Measurements from ENCODE around the gene GCNT1.
"Not testable (repeated sequence)": the region's sequence is repeated elsewhere in the genome, so short reads cannot be mapped to it uniquely, and the experiment has no call there.

GCNT1 gene

GRCh38 chr9:76493496-76493895 is 34.5 kb downstream of the GCNT1 start:
- DNase-seq = not testable (repeated sequence)

DNA sequence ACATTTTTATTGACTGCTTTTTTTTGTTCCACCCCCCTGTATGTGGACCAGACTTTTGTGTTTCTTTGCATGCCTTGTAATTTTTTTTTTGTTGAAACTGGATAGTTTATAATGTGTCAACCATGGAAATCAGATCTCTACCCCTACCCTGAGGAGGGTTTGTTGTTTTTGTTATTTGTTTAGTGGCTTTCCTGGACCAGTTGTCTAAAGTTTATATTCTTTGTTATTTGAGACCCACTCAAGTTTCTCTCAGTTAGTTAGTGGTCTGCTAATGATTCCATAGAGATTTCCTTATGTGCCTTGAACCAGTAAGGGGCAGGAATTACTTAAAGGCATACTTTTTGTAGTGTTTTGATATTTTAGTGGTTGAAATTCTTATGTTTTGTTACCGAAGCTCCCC is 41.1 kb downstream of the GCNT1 start:
- no peak for DNase-seq

- no peak for DNase-seq
Observed at GRCh38 chr9:76502746-76503145, 43.8 kb downstream of the GCNT1 start.

DNA sequence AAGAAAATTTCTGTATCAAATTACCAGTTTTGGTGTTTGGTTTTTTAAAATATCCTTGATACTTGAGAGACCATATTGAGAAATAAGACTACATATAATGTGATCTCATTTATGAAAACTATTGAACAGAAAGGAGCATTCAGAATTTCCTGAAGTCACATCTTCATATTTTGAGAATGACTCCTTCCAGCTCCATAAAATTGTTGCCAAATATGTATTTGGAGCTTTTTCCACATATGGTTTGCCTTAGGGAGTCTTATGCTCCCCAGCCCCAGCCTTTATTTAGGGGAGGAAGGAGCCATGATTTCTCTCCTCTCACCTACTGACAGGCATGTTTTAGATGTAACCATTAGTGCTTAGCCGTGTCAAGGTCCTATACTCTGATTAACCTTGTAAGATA is 51.1 kb downstream of the GCNT1 start:
- no peak for DNase-seq

- DNase-seq = no peak
Observed at GRCh38 chr9:76510446-76510845, 51.5 kb downstream of the GCNT1 start.

DNA sequence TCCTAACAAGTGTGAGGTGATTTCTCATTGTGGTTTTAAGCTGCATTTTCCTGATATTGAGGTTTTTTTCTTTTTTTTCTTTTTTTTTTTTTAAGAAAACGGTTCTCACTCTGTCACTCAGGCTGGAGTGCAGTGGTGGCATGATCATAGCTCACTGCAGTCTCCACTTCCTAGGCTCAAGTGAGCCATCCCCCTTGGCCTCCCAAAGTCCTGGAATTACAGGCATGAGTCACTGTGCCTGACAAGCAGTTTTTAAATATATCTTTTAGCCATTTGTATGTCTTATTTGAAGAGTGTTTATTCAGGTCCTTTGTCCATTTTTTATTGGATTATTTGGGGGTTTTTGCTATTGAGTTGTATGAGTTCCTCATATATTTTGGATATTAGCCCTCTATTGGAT is 53.8 kb downstream of the GCNT1 start:
- no peak for DNase-seq

GRCh38 chr9:76516350-76516749 is 57.4 kb downstream of the GCNT1 start:
- DNase-seq = no peak

DNA sequence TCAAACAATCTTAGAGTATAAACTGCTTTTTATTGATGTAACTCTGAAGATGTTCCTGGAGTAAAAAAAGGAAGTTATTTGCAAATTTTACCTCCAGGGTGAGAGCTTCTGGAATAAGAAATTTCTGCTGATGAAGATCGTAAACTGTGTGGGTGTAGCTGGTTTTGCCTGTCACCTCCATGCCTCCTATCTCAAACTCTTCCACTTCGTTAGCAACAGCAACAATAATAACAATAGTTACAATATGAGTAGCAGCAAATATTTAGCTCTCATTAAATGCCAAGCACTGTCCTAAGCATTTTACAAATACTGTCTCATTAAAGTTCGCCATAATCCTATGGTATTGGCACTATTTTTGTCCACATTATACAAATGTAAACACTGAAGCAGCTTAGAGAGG is 57.9 kb downstream of the GCNT1 start:
- no peak for DNase-seq

GRCh38 chr9:76519075-76519835 is 60.3 kb downstream of the GCNT1 start:
- DNase-seq = no peak

GRCh38 chr9:76521244-76521681 is 62.3 kb downstream of the GCNT1 start:
- DNase-seq = no peak

- DNase-seq = no peak
Observed at GRCh38 chr9:76521906-76522305, 62.9 kb downstream of the GCNT1 start.

DNA sequence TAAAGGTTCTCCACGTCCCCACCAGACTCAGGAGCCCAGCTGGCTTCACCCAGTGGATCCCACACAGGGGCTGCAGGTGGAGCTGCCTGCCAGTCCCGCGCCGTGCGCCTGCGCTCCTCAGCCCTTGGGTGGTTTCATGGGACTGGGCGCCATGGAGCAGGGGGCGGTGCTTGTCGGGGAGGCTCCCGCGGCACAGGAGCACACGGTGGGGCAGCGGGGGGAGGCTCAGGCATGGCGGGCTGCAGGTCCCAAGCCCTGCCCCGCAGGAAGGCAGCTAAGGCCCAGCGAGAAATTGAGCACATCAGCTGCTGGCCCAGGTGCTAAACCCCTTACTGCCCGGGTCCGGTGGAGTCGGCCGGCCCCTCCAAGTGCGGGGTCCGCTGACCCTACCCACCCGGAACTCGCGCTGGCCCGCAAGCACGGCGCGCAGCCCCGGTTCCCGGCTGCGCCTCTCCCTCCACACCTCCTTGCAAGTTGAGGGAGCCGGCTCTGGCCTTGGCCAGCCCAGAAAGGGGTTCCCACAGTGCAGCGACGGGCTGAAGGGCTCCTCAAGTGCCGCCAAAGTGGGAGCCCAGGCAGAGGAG is 64.7 kb downstream of the GCNT1 start:
- not testable (repeated sequence) for DNase-seq

DNA sequence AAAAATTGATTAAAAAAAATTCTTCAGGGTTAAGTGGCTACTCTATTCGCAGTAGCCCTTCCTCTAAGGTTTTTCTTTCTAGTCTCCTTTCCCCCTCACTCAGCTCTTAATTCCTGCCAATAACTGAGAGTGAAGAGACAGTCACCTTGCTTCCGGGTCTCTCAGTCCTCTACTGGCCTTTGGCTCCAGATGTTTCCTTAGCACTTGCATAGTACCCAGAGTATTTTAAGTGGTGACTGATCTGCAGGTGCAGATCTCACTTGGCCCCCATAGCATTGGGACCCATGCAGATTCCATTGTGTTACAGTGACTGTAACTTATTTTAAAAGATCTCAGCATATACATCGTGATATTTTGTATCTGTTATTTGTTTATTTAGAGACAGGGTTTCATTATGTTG is 66.2 kb downstream of the GCNT1 start:
- no peak for DNase-seq

DNA sequence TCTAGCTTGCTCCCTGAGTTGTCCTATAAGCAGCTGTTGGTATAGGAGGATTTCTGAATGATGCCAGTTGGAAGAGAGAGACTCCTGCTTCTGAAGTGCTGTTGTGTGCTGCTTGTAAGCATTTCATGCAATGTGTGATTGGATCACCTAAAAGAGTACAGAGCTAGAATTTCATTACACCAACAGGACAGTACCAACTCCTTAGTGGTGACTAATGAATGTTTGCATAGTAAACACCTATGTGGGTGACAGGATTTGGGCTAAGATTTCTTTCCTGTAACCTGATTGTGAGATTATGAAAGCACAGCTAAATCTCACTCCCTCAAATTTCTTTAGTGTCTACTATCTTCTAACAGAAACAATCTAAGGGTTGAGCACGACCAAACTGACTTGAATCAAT is 67.0 kb downstream of the GCNT1 start:
- no peak for DNase-seq

GRCh38 chr9:76528056-76528455 is 69.1 kb downstream of the GCNT1 start:
- no peak for DNase-seq

GRCh38 chr9:76528642-76529190 is 69.7 kb downstream of the GCNT1 start:
- DNase-seq = no peak

GRCh38 chr9:76529653-76530052 is 70.7 kb downstream of the GCNT1 start:
- no peak for DNase-seq

DNA sequence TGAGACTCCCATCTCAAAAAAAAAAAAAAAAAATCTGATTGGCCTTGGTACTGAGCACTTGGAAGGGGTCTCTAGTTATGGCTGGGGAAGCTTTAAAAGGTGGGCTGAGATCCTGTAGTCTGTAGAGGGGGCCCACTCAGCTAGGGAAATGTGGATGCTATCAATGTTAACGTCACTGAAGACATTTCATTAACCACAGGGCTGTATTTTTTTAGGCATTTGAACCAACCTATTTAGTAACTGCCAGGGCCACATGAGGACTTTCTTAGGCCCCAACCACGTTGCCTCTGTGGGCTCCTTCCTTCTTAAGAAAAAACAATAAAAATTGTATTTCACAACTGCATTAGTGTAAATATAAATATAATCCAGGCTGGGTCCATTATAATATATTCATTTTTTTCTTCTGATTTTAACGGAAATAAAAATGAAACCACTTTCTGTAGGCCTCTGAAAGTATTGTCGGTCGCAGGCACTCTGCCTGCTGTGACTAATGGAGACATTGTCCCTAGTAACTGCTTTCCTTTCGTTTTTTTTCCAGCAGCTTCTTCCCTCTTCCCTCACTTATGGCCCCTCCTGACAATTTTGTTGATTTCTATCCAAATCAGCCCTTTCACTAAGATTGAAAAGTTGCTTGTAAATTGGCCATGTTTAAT is 71.6 kb downstream of the GCNT1 start:
- no peak for DNase-seq

DNA sequence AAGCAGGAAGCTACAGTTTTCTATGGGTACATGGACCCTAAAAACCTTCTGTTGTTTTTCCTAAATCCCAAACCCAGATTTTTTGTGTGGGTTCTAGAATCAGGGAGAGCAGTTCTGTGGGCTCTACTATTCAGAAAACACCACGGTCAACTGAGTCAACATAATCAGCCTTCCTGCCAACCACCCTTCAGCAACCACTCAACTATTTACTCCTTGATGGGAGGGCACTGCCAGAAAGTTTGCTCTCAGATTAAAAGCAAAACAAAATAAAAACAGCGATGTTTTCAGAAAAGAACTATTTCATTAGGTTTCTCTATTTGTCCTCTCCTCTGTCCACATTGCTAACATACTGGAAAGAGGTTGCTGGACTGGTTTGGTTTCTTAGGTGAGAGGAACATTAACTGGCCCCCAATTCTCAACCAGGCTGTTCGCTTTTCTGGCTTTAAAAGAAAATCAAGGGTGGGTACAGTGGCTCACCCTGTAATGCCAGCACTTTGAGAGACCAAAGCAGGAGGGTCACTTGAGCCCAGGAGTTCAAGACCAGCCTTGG is 72.3 kb downstream of the GCNT1 start:
- no peak for DNase-seq

GRCh38 chr9:76532877-76533276 is 73.9 kb downstream of the GCNT1 start:
- not testable (repeated sequence) for DNase-seq

GRCh38 chr9:76534026-76534425 is 75.0 kb downstream of the GCNT1 start:
- no peak for DNase-seq

GRCh38 chr9:76537150-76537646 is 78.2 kb downstream of the GCNT1 start:
- DNase-seq = no peak

DNA sequence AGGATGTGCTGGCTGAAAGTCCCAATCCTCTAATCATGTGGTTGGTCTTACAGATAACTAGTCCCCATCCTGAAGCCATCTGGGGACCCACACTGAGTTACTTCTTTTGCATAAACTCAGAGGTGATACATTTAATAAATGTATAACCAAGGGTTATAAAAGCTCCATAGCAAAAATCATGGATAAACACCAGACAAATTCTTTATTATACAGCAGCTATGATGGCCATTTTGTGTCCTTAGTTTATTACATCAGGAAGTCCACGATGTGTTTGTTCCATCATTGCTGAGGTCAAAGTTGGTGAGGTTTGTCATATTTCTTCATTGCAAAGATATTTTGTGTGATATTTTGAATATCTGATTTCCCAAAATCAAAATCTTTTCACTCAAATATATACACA is 80.2 kb downstream of the GCNT1 start:
- no peak for DNase-seq

Data from NCI-H2227 treated with DMSO at 0.1 percent for 48 hours (cell line).